GM18502 (cell line): ENCODE measurements around the gene C1QTNF3.
A peak's percentile ranks its signal among the peaks of the same experiment; 100 is the strongest.

Experiments used
- ATAC-seq: cut with Tn5 transposase; IDR thresholded peaks from one replicate; pipeline ENCODE4 v1.9.1; 2021; ENCODE audit warnings: mild to moderate bottlenecking; ENCODE audit not compliant: unreplicated experiment, poor library complexity

The C1QTNF3 gene

GRCh38 chr5:34005211-34005610 lies 37.8 kb downstream of the C1QTNF3 start:
- ATAC-seq: no peak

GRCh38 chr5:34003941-34004340 lies 39.1 kb downstream of the C1QTNF3 start:
- no peak for ATAC-seq

GRCh38 chr5:34002629-34003328 lies 40.2 kb downstream of the C1QTNF3 start:
- ATAC-seq: no peak

GRCh38 chr5:34001241-34001841 lies 41.7 kb downstream of the C1QTNF3 start:
- no peak for ATAC-seq

- ATAC-seq: no peak
Measured at GRCh38 chr5:33999978-34000377, 43.0 kb downstream of the C1QTNF3 start.

GRCh38 chr5:33997331-33997983 lies 45.6 kb downstream of the C1QTNF3 start:
- peak; percentile 77 for ATAC-seq

- ATAC-seq: no peak
Measured at GRCh38 chr5:33995865-33996264, 47.1 kb downstream of the C1QTNF3 start.

GRCh38 chr5:33994845-33995244 lies 48.2 kb downstream of the C1QTNF3 start:
- ATAC-seq: peak; percentile 45

- no peak for ATAC-seq
Measured at GRCh38 chr5:33992864-33993263, 50.1 kb downstream of the C1QTNF3 start.

- ATAC-seq: no peak
Measured at GRCh38 chr5:33985447-33985846, 57.6 kb downstream of the C1QTNF3 start.

GRCh38 chr5:33984671-33985124 lies 58.3 kb downstream of the C1QTNF3 start, which contains the start of gene SLC45A2:
Gene SLC45A2, minus strand, starts transcription at chr5:33984693. Its CDS starts 110 bp downstream, at chr5:33984583.
- no peak for ATAC-seq

GRCh38 chr5:33984178-33984577 lies 58.8 kb downstream of the C1QTNF3 start:
- no peak for ATAC-seq

- no peak for ATAC-seq
Measured at GRCh38 chr5:33981408-33982162, 61.4 kb downstream of the C1QTNF3 start.

GRCh38 chr5:33980030-33980429 lies 63.0 kb downstream of the C1QTNF3 start:
- no peak for ATAC-seq

- no peak for ATAC-seq
Measured at GRCh38 chr5:33978306-33978705, 64.7 kb downstream of the C1QTNF3 start.

- ATAC-seq: no peak
Measured at GRCh38 chr5:33976307-33976706, 66.7 kb downstream of the C1QTNF3 start.

- no peak for ATAC-seq
Measured at GRCh38 chr5:33975852-33976251, 67.2 kb downstream of the C1QTNF3 start.

- peak; percentile 67 for ATAC-seq
Measured at GRCh38 chr5:33973271-33973670, 69.7 kb downstream of the C1QTNF3 start.

GRCh38 chr5:33969572-33970452 lies 73.2 kb downstream of the C1QTNF3 start:
- ATAC-seq: peak; percentile 84
